Measurements from ENCODE around the gene ATP6AP1. TPM values are rescaled to one million over a fixed set of nuclear protein-coding genes. Genes with fewer than 3 reads are reported as not detected.

Gene ATP6AP1
- total RNA-seq, 2 experiments from 2014 or later = 46.1 to 46.9 TPM

Small RNAs within 50 kb of the gene (microRNA-seq; reads per million reads assigned to microRNA genes)
- gene MIR6858 (ENCODE audit: borderline microRNAs expressed, borderline replicate concordance) = 0.63 reads per million

Other genes starting within 250 kb of the ATP6AP1 start
- not detected for gene OPN1MW, start 246.1 kb upstream of the ATP6AP1 start, total RNA-seq
- not detected for gene OPN1MW2, start 208.9 kb upstream of the ATP6AP1 start, total RNA-seq
- not detected for gene OPN1MW3, start 171.1 kb upstream of the ATP6AP1 start, total RNA-seq
- gene TEX28, start 133.6 kb upstream of the ATP6AP1 start, total RNA-seq = not detected
- 1 to 10 TPM; 4.2 to 5.2 TPM for gene TKTL1, start 132.9 kb upstream of the ATP6AP1 start, total RNA-seq
- 1,000 to 10,000 TPM; 1,440 to 1,524 TPM for gene FLNA, start 54.0 kb upstream of the ATP6AP1 start, total RNA-seq
- 10 to 100 TPM; 52.1 to 59.9 TPM for gene EMD, start 49.4 kb upstream of the ATP6AP1 start, total RNA-seq
- 1,000 to 10,000 TPM; 1,884 to 2,727 TPM for gene RPL10, start 30.3 kb upstream of the ATP6AP1 start, total RNA-seq
- gene DNASE1L1, start 19.4 kb upstream of the ATP6AP1 start, total RNA-seq = 10 to 100 TPM; 21.8 to 24.3 TPM
- gene TAFAZZIN, start 17.1 kb upstream of the ATP6AP1 start, total RNA-seq = 100 to 1,000 TPM in 1 of 2 experiments, 10 to 100 TPM in 1; 86.6 to 104 TPM
- gene GDI1, start 8.5 kb downstream of the ATP6AP1 start, total RNA-seq = 100 to 1,000 TPM; 118 to 123 TPM
- gene FAM50A, start 15.5 kb downstream of the ATP6AP1 start, total RNA-seq = 10 to 100 TPM; 54.3 to 66.9 TPM
- gene PLXNA3, start 29.6 kb downstream of the ATP6AP1 start, total RNA-seq = 10 to 100 TPM; 26.2 to 28.3 TPM
- gene LAGE3, start 50.6 kb downstream of the ATP6AP1 start, total RNA-seq = 10 to 100 TPM; 43.2 to 47.9 TPM
- gene UBL4A, start 57.9 kb downstream of the ATP6AP1 start, total RNA-seq = 10 to 100 TPM; 46.4 to 47.3 TPM
- gene SLC10A3, start 62.0 kb downstream of the ATP6AP1 start, total RNA-seq = 10 to 100 TPM; 21.7 to 26.0 TPM
- gene FAM3A, start 87.6 kb downstream of the ATP6AP1 start, total RNA-seq = 10 to 100 TPM; 34.4 to 38.6 TPM
- 10 to 100 TPM; 64.7 to 69.4 TPM for gene G6PD, start 118.2 kb downstream of the ATP6AP1 start, total RNA-seq
- gene IKBKG, start 118.9 kb downstream of the ATP6AP1 start, total RNA-seq = 10 to 100 TPM; 41.5 to 46.0 TPM
- not detected for gene CTAG1A, start 156.5 kb downstream of the ATP6AP1 start, total RNA-seq
- gene CTAG1B, start 190.6 kb downstream of the ATP6AP1 start, total RNA-seq = not detected
- gene CTAG2, start 224.9 kb downstream of the ATP6AP1 start, total RNA-seq = not detected

All from activated CD4-positive, alpha-beta T cell treated with anti-CD3 and anti-CD28 coated beads, Interleukin-2, amount 10 ng/mL, durations not matched to agents 7 days and 5 days (primary cell).